Large intestine (tissue), 12 donors: ENCODE data around the gene LRRC31. TPM values are rescaled to one million over a fixed set of nuclear protein-coding genes. Genes with fewer than 3 reads are reported as not detected.

Experiments
- DNase-seq, 2 donors: peaks; one replicate each; pipeline versions ENCODE4 v3.0.0 to v3.0.0-alpha.2; 2013
- H3K27ac ChIP-seq: one replicate; pipeline ENCODE4 v1.5.1; 2013; ENCODE audit warnings: low read length
- H3K27me3 ChIP-seq: 2 replicates; pipeline ENCODE4 v1.6.1; 2013; ENCODE audit warnings: low read length; ENCODE audit not compliant: control insufficient read depth, insufficient read depth
- H3K36me3 ChIP-seq: 2 replicates; pipeline ENCODE4 v1.6.1; 2013; ENCODE audit warnings: low read length; ENCODE audit not compliant: control insufficient read depth, insufficient read depth
- H3K4me1 ChIP-seq: one replicate; pipeline ENCODE4 v1.6.1; 2013; ENCODE audit warnings: low read length; ENCODE audit not compliant: control insufficient read depth, insufficient read depth
- H3K4me3 ChIP-seq: one replicate; pipeline ENCODE4 v1.5.1; 2013; ENCODE audit warnings: low read length
- H3K9me3 ChIP-seq: one replicate; pipeline ENCODE4 v1.6.1; 2013; ENCODE audit warnings: mild to moderate bottlenecking, low read depth, low read length, moderate library complexity; ENCODE audit not compliant: control insufficient read depth
- WGBS: methylation state at CpG from one replicate; pipeline ENCODE4 v1.1.5; 2013; ENCODE audit warnings: low lambda C conversion rate; ENCODE audit not compliant: insufficient coverage; 5-methylcytosine and 5-hydroxymethylcytosine counted together
- long read RNA-seq, 11 donors: transcript quantifications; one replicate each; lab custom pipeline, GENCODE V29; 2026
- polyA plus RNA-seq: library from polyadenylated mRNA; unstranded; fragments of 120-200 nt; gene quantifications from one replicate; pipeline ENCODE4 v1.2.1, GENCODE V29; 2013

Gene LRRC31
- polyA plus RNA-seq: 11.4 TPM
- long read RNA-seq, donor 1, partial matches to known transcripts: 0 of 3 reads
- long read RNA-seq, donor 1, other reads (novel, unspliced or antisense): 0 of 3 reads
- long read RNA-seq, donor 2, partial matches to known transcripts: 0 of 1 reads
- long read RNA-seq, donor 2, other reads (novel, unspliced or antisense): 0 of 1 reads
- long read RNA-seq, donor 3: 0 reads
- long read RNA-seq, donor 4: 0 reads
- long read RNA-seq, donor 5, partial matches to known transcripts: 0 of 2 reads
- long read RNA-seq, donor 5, other reads (novel, unspliced or antisense): 0 of 2 reads
- long read RNA-seq, donor 6: 0 reads
- long read RNA-seq, donor 7, partial matches to known transcripts: 0 of 3 reads
- long read RNA-seq, donor 7, other reads (novel, unspliced or antisense): 0 of 3 reads
- long read RNA-seq, donor 8, partial matches to known transcripts: 0 of 2 reads
- long read RNA-seq, donor 8, other reads (novel, unspliced or antisense): 0 of 2 reads
- long read RNA-seq, donor 9: 0 reads
- long read RNA-seq, donor 10, partial matches to known transcripts: 0 of 1 reads
- long read RNA-seq, donor 10, other reads (novel, unspliced or antisense): 0 of 1 reads
- long read RNA-seq, donor 11: 0 reads

GRCh38 chr3:169869484-169870220 lies at the start of gene LRRC31:
Gene LRRC31, minus strand, starts transcription at chr3:169869935. Its CDS starts 128 bp downstream, at chr3:169869807.
- H3K4me3 ChIP-seq: peak within 1 kb of the TSS; percentile 5
- WGBS: no CpG with 5 or more reads among the region's 2 CpGs
- H3K4me1 ChIP-seq: peaks cover 33% of the 10 kb centered on the region
- no peaks in the 10 kb centered on the region for H3K9me3 ChIP-seq
- DNase-seq: peak; percentile 75 to 89
- no peaks in the 10 kb centered on the region for H3K36me3 ChIP-seq
- H3K27ac ChIP-seq: peak within 1 kb of the TSS; percentile 75
- no peaks in the 10 kb centered on the region for H3K27me3 ChIP-seq

GRCh38 chr3:169914321-169914720 lies 44.6 kb upstream of the LRRC31 start:
- WGBS: 100% methylated on average over 1 of the region's 2 CpGs
- DNase-seq: no peak
- no peak overlapping the region for H3K27ac ChIP-seq
- H3K4me3 ChIP-seq: no peak overlapping the region
- H3K27me3 ChIP-seq: no peaks in the 10 kb centered on the region
- H3K4me1 ChIP-seq: no peaks in the 10 kb centered on the region
- no peaks in the 10 kb centered on the region for H3K9me3 ChIP-seq
- no peaks in the 10 kb centered on the region for H3K36me3 ChIP-seq

GRCh38 chr3:169913323-169913722 lies 43.6 kb upstream of the LRRC31 start:
- DNase-seq: no peak
- H3K4me1 ChIP-seq: no peaks in the 10 kb centered on the region
- H3K27me3 ChIP-seq: no peaks in the 10 kb centered on the region
- no peaks in the 10 kb centered on the region for H3K9me3 ChIP-seq
- no peak overlapping the region for H3K4me3 ChIP-seq
- no CpG with 5 or more reads among the region's 3 CpGs for WGBS
- no peaks in the 10 kb centered on the region for H3K36me3 ChIP-seq
- no peak overlapping the region for H3K27ac ChIP-seq

DNA sequence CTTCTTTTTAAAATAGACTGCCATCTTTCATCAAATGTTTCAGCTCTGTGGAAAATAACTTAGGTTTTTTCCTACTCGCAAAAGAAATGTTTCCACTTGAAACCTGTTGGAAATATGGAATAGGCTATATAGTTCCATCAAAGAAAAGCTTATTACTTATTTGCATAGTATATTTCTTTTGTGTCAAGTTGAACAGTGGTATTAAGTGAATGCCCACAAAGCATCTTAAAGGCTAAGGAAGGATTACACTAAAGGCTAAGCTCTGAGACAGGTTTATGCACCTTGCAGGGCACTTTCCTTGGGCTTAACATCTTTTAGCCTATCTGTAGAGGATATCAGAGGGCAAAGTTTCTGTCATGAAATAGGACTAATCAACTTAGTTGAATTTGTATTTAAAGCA lies 41.5 kb upstream of the LRRC31 start, which contains the start of gene SAMD7:
SAMD7 (plus strand) TSS at position 301 of the 400 bp plus-strand sequence. CDS start 7,927 bp downstream, outside the sequence.
- no peak within 1 kb of the TSS for H3K27ac ChIP-seq
- no CpG with 5 or more reads among the region's 1 CpG for WGBS

GRCh38 chr3:169907944-169908343 lies 38.2 kb upstream of the LRRC31 start:
- no peak overlapping the region for H3K27ac ChIP-seq
- WGBS: no CpG with 5 or more reads among the region's 4 CpGs
- DNase-seq: no peak
- H3K9me3 ChIP-seq: no peaks in the 10 kb centered on the region
- no peaks in the 10 kb centered on the region for H3K4me1 ChIP-seq
- H3K36me3 ChIP-seq: no peaks in the 10 kb centered on the region
- H3K27me3 ChIP-seq: no peaks in the 10 kb centered on the region
- H3K4me3 ChIP-seq: no peak overlapping the region

More for the DNA sequence above, 41.5 kb upstream of the LRRC31 start, which contains the start of gene SAMD7:
- Histone ChIP-seq H3K4me1 (no peaks in the 10 kb centered on the region), H3K9me3 (no peaks in the 10 kb centered on the region), H3K27me3 (no peaks in the 10 kb centered on the region), H3K36me3 (no peaks in the 10 kb centered on the region), H3K4me3 (no peak within 1 kb of the TSS)
- DNase-seq: no peak

DNA sequence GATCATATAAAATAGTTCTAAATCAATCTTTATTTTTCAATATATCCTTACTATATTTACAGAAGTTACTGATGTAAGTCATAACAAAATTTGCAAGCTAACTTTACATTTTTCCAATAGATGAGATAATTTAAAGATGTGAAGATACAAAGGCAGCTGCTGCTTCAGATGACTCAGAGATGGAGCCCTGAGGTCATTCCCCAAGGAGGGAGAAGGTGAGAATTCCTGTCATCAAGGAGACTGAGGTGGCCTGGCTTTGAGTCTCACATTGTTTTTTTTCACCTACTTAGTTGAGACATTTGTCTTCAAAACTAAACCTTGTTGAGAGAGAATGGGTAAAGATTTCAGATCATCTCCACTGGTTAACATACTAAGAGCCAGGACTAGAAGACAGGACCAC lies 37.7 kb upstream of the LRRC31 start:
- Histone ChIP-seq H3K27ac (no peak overlapping the region), H3K4me1 (no peaks in the 10 kb centered on the region), H3K27me3 (no peaks in the 10 kb centered on the region), H3K9me3 (no peaks in the 10 kb centered on the region), H3K36me3 (no peaks in the 10 kb centered on the region), H3K4me3 (no peak overlapping the region)
- DNase-seq: no peak

DNA sequence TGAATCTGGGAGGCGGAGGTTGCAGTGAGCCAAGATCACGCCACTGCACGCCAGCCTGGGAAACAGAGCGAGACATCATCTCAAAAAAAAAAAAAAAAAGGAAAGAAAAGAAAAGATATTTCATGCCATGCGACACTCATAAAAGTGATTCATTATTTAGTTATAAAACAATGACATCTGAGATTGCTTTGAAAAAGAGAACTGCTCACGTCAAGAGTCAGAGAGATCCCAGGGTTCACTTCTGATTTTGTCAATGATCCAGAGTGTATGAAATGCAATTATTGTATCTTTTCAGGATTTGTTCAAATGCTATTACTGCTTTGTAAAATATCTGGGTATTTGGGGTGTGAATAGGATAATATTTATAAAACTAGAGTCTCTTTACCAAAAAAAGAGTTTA lies 35.7 kb upstream of the LRRC31 start:
- Histone ChIP-seq H3K36me3 (no peaks in the 10 kb centered on the region), H3K4me3 (no peak overlapping the region), H3K27ac (no peak overlapping the region), H3K27me3 (no peaks in the 10 kb centered on the region), H3K9me3 (peaks cover 13% of the 10 kb centered on the region), H3K4me1 (no peaks in the 10 kb centered on the region)
- DNase-seq: no peak
- WGBS: 83% methylated on average over 2 of the region's 6 CpGs

DNA sequence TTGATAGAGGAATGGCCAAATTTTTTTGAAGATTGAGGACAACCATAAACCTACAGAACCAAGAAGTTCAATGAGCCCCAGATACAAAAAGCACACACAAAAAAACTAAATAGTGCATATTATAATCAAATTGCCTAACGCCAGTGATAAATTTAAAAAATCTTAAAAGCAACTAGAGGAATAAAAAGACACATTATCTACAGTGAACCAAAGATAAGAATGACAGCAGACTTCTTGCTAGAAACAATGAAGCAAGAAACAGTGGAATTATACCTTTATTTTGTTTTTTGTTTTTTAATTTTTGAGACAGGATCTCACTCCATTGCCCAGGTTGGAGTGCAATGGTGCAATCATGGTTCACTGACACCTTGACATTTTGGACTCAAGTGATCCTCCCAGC lies 31.7 kb upstream of the LRRC31 start:
- WGBS: 89% methylated on average over 1 of the region's 1 CpG
- Histone ChIP-seq H3K9me3 (peaks cover 13% of the 10 kb centered on the region), H3K36me3 (no peaks in the 10 kb centered on the region)

GRCh38 chr3:169897284-169897683 lies 27.5 kb upstream of the LRRC31 start:
- no peaks in the 10 kb centered on the region for H3K27me3 ChIP-seq
- H3K9me3 ChIP-seq: peaks cover 13% of the 10 kb centered on the region
- no peak overlapping the region for H3K27ac ChIP-seq
- no peaks in the 10 kb centered on the region for H3K4me1 ChIP-seq
- H3K4me3 ChIP-seq: no peak overlapping the region
- no peak for DNase-seq
- H3K36me3 ChIP-seq: no peaks in the 10 kb centered on the region
- WGBS: no CpG with 5 or more reads among the region's 1 CpG

More for the DNA sequence above, 31.7 kb upstream of the LRRC31 start:
- Histone ChIP-seq H3K27me3 (no peaks in the 10 kb centered on the region), H3K4me1 (no peaks in the 10 kb centered on the region), H3K4me3 (no peak overlapping the region), H3K27ac (no peak overlapping the region)
- no peak for DNase-seq

DNA sequence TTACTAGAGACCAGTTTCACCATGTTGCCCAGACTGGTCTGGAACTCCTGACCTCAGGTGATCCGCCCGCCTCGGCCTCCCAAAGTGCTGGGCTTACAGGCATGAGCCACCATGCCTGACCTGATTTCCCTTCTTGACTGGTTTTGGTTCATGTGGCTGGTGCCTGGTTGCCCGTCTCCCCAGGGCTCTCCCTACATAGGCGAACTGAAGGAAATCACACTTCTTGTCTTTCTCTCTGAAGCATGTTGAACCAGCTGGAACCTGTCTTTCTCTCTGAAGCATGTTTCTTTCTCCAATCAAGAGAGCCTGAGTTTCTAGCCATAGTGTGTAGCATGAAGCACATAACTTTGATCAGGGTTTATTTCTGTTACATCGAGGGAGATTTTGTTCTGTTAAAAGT lies 25.3 kb upstream of the LRRC31 start:
- Histone ChIP-seq H3K36me3 (no peaks in the 10 kb centered on the region), H3K4me3 (no peak overlapping the region), H3K27ac (no peak overlapping the region), H3K27me3 (no peaks in the 10 kb centered on the region), H3K4me1 (no peaks in the 10 kb centered on the region), H3K9me3 (no peaks in the 10 kb centered on the region)
- DNase-seq: no peak
- WGBS: no CpG with 5 or more reads among the region's 6 CpGs
